A549 treated with RU486 at 1 μM for 4 hours (cell line): Measurements from ENCODE around the gene ZNF248. TPM values are rescaled to one million over a fixed set of nuclear protein-coding genes. Genes with fewer than 3 reads are reported as not detected.

Experiments used
- total RNA-seq: library from RNA; stranded (reverse); fragments of 200-300 nt; extraction: Qiagen RNA extraction; gene quantifications from 5 replicates; pipeline ENCODE4 v1.2.3, GENCODE V29; 2022; ENCODE audit warnings: low read depth

ZNF248 gene
- 2.6 to 6.5 TPM (median 4.0 TPM) in 5 replicates for total RNA-seq

DNA sequence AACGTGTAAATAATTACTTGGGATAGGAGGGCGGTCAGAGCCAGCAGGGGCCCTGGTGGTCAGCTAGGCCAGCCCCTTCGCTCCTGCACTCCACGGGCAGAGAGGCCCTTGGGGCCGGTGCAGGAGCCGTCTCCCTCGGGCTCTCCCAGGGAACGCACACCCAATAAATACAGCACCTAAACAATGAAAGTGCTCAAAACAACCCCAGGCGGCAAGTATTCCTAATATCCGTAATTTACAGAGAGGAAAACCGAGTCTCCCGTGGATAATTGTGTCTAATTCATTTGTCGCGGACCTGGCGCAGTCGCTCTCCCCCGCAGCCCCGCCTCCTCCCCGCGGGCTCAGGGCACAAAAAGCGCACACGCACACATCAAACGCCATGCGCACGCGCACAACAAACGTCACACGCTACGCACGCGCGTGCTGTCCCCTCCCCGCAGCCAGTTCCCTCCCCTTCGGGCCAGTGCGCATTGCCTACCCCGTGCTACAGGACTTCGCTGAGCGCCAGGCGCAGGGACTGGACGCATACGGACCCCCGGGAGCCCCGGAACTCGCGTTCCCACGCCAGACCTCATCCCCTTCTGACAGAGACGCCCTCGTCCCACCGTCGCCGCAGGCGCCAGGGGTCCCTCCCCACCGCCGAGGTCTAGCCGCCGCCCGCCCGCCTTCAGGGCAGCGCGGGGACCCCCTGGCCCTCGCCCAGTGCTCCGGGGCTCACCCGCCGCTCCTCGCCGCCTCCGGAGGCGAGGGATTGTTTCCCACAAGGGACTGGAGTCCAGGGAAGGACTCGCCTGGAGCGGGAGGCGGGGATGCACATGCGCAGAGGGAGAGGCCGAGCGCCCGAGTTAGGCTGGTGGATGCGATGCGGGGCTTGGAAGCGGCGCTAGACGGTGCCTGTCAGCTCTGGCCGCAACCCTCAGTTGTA is at the start of gene ZNF248:
Gene ZNF248, minus strand, starts transcription at position 324 of the 925 bp plus-strand sequence. CDS start 1,300 bp downstream, outside the sequence.

Other genes with a start within 250 kb of the ZNF248 start
- gene ZNF25, start 119.0 kb upstream of the ZNF248 start, total RNA-seq: 1.0 to 2.2 TPM (median 2.0 TPM) in 5 replicates
- 6.9 to 8.9 TPM (median 7.3 TPM) in 5 replicates for gene ZNF33A, start 153.1 kb upstream of the ZNF248 start, total RNA-seq
- gene ZNF37A, start 236.7 kb upstream of the ZNF248 start, total RNA-seq: 4.0 to 6.6 TPM (median 5.7 TPM) in 5 replicates